ENCODE data around the gene FTO. TPM values are rescaled to one million over a fixed set of nuclear protein-coding genes. Genes with fewer than 3 reads are reported as not detected.

FTO gene
- total RNA-seq, 4 donors from 2014 or later, result 64.4 to 116 (median 71.3) TPM

GRCh38 chr16:54193013-54193664 is 489.2 kb downstream of the FTO start:
- peaks cover 18% of the 10 kb centered on the region for H3K4me1 ChIP-seq
- 46% methylated on average over 8 of the region's 9 CpGs for WGBS
- DNase-seq (ENCODE audit: low spot score in 2 of 2), result no peak
- no peak for TF ChIP-seq CTCF (IDR thresholded peaks at IDR 0.05)
- no peak for TF ChIP-seq POLR2A (IDR thresholded peaks at IDR 0.05)
- TF ChIP-seq POLR2AphosphoS5 (IDR thresholded peaks at IDR 0.05), result no peak
- TF ChIP-seq EP300 (IDR thresholded peaks at IDR 0.05), result no peak
- no peaks in the 10 kb centered on the region for H3K36me3 ChIP-seq
- peak overlapping the region; percentile 94 for H3K27ac ChIP-seq
- H3K27me3 ChIP-seq, result no peaks in the 10 kb centered on the region
- H3K9me3 ChIP-seq, result peaks cover 4% of the 10 kb centered on the region
- peak overlapping the region; percentile 39 for H3K4me3 ChIP-seq

GRCh38 chr16:54193665-54194333 is 489.8 kb downstream of the FTO start:
- Histone ChIP-seq H3K4me3 (peak overlapping the region; percentile 39), H3K9me3 (peaks cover 4% of the 10 kb centered on the region), H3K36me3 (no peaks in the 10 kb centered on the region), H3K27ac (peak overlapping the region; percentile 94), H3K4me1 (peaks cover 18% of the 10 kb centered on the region), H3K27me3 (no peaks in the 10 kb centered on the region)
- WGBS, result 5% methylated on average over 24 of the region's 25 CpGs
- peak in 1 of 3 donors; percentile 23 for TF ChIP-seq POLR2AphosphoS5 (IDR thresholded peaks at IDR 0.05)
- TF ChIP-seq EP300 (IDR thresholded peaks at IDR 0.05), result no peak
- TF ChIP-seq CTCF (IDR thresholded peaks at IDR 0.05), result peak; percentile 72 to 95
- TF ChIP-seq POLR2A (IDR thresholded peaks at IDR 0.05), result no peak
- peak; percentile 90 to 91 for DNase-seq (ENCODE audit: low spot score in 2 of 2)

- peaks cover 4% of the 10 kb centered on the region for H3K9me3 ChIP-seq
- TF ChIP-seq CTCF (IDR thresholded peaks at IDR 0.05) (no peak), POLR2AphosphoS5 (IDR thresholded peaks at IDR 0.05) (peak in 1 of 3 donors; percentile 7), EP300 (IDR thresholded peaks at IDR 0.05) (no peak), POLR2A (IDR thresholded peaks at IDR 0.05) (no peak)
- H3K27me3 ChIP-seq, result no peaks in the 10 kb centered on the region
- no peaks in the 10 kb centered on the region for H3K36me3 ChIP-seq
- H3K27ac ChIP-seq, result peak overlapping the region; percentile 94
- H3K4me1 ChIP-seq, result peaks cover 18% of the 10 kb centered on the region
- peak overlapping the region; percentile 39 for H3K4me3 ChIP-seq
- peak; percentile 88 to 95 for DNase-seq (ENCODE audit: low spot score in 2 of 2)
- 16% methylated on average over 12 of the region's 24 CpGs for WGBS
Measured at GRCh38 chr16:54194334-54194743, 490.4 kb downstream of the FTO start.

- Histone ChIP-seq H3K27me3 (no peaks in the 10 kb centered on the region), H3K36me3 (no peaks in the 10 kb centered on the region), H3K9me3 (no peaks in the 10 kb centered on the region), H3K4me1 (peaks cover 18% of the 10 kb centered on the region), H3K27ac (no peak overlapping the region), H3K4me3 (no peak overlapping the region)
- DNase-seq (ENCODE audit: low spot score in 2 of 2), result no peak
- WGBS, result 70% methylated on average over 5 of the region's 5 CpGs
- no peak for TF ChIP-seq POLR2A (IDR thresholded peaks at IDR 0.05)
Measured at GRCh38 chr16:54197758-54198157, 493.8 kb downstream of the FTO start.

- Histone ChIP-seq H3K27ac (no peak overlapping the region), H3K27me3 (no peaks in the 10 kb centered on the region), H3K9me3 (no peaks in the 10 kb centered on the region), H3K4me3 (no peak overlapping the region), H3K4me1 (peaks cover 3% of the 10 kb centered on the region), H3K36me3 (no peaks in the 10 kb centered on the region)
- TF ChIP-seq POLR2AphosphoS5 (IDR thresholded peaks at IDR 0.05) (no peak), CTCF (IDR thresholded peaks at IDR 0.05) (no peak), POLR2A (IDR thresholded peaks at IDR 0.05) (no peak), EP300 (IDR thresholded peaks at IDR 0.05) (no peak)
- DNase-seq (ENCODE audit: low spot score in 2 of 2), result no peak
- 81% methylated on average over 19 of the region's 19 CpGs for WGBS
Measured at GRCh38 chr16:54199487-54200160, 495.7 kb downstream of the FTO start.
